Activated CD4-positive, alpha-beta T cell treated with anti-CD3 and anti-CD28 coated beads, Interleukin-2, amount 50 U/mL, for 16 hours (primary cell): Measurements from ENCODE around the gene CAPZA2.

Experiments
- DNase-seq: peaks from one replicate; pipeline ENCODE4 v3.0.0-alpha.2; 2020

Gene CAPZA2

DNA sequence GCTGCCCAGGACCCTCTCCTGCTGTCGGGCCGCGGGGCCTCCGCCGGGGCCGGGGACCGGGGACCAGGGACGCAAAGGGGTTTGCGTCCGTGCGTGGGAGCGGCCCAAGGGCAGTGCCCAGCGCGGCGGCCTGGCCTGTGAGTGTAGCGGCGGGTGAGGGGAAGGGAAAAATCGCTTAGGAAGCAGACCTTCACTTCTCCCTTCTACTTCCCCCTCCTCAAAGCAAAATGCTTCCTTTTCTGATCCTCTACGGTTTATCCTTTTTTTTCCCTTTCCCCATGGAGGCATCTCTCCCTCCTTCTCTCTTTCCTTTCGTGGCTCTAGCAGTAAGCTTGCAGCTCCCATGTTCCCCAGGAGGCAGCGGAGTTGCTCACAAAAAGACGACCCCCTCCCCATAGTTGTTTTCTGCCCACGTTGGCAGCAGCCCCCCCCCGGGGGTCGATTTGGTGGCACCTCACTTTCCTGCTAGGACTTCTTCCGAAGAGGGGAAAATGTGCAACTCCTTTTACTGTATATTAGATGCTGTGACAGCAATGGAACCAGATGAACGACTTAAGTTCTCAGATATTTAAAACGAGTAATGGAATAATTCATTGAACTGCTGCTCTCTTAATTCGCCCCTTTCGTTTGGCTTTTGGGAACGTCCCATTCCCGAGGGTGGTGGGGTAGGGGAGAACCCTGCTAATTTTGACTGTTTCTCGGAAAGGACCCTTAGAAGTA is 724 bp downstream of the CAPZA2 start:
- DNase-seq, result no peak

DNA sequence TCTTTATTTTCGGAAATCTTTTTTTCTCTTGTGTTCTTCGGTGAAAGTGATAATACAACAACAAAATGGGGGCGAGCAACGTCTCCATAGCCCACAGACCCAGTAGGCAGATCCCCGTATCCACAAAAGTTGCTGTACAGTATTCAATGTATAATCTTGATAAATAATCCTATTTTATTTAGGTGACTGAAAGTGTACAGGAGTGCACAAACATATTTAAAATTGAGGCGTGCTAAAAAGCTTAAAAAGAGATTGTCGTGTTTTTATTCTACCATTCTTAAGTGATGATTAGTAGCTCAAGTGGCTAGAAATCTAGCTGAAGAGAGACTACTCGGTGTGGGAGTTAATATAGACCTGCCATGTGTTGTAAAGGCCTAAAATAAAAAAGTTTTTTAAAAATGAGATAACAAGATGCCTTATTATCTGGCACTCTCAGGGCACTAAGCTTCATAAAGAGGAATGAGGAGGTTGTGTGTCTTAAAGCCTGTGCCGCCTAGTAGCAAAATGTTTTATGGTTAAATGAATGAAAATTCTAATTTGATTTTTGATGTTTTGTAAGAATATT is 1.6 kb downstream of the CAPZA2 start:
- DNase-seq, result no peak

DNA sequence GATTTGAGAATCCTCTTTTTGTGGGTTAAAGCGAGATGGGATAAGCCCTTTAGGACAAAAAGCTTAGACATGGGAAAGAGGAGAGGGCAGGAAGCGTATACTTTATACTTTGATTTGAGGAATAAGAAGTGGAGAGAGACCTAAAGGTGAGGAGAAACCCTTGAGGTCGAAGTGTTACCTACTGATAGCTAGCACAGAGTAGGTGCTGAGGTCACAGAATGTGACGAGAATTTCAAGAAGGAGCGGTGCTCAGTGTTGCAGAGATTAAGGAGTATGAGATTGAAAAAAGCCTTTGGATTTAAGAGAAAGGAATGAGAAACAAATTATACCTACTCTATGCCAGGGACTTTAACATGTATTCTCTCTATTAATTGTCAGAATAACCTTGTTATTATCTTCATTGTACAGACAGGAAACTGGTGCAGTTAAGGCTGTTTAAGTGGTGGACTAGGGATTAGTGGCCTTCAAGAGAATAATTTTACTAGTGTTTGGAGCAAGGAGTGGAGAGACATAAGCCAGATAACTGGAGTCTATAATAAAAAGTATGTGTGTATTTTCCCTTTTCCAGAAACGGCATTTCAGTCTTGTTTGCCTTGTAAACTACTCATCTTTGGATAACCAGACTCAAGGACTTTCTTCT is 8.8 kb downstream of the CAPZA2 start:
- no peak for DNase-seq

DNA sequence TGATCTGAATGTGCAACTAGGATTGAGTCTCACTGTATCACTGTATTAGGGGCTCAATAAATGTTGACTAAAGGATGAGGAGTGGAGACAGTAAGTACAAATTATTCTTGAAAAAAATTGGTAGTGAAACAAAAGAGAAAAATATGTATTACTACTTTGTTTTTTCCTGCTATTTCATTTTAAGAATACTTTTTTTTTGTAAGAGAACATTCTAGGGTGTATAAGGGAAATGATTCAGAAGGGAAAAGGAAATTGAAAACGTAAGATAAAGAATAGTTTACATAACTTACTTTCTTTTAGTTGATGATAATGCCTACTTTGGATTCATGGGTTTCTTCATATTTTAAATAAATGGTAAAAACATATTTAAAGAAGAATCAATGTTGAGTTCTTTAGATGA is 9.6 kb downstream of the CAPZA2 start:
- no peak for DNase-seq

DNA sequence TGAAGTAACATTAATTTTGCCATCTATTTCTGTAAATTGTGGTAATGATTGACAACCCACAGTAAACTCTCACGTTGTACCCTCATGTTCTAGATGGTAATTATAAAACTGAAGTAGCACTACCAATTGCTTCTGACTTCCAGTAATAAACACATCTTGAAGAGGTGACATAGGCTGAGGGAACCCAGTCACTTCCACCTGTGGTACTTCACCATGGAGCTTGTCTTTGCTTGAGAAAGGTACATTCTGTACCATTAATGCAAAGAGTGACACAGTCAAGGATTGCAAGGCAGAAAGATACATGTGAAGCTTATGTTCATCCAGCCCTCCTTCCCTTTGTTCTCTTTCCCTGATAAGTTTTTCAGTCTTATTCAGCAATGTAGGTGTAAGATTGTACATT is 11.2 kb downstream of the CAPZA2 start:
- DNase-seq, result no peak

DNA sequence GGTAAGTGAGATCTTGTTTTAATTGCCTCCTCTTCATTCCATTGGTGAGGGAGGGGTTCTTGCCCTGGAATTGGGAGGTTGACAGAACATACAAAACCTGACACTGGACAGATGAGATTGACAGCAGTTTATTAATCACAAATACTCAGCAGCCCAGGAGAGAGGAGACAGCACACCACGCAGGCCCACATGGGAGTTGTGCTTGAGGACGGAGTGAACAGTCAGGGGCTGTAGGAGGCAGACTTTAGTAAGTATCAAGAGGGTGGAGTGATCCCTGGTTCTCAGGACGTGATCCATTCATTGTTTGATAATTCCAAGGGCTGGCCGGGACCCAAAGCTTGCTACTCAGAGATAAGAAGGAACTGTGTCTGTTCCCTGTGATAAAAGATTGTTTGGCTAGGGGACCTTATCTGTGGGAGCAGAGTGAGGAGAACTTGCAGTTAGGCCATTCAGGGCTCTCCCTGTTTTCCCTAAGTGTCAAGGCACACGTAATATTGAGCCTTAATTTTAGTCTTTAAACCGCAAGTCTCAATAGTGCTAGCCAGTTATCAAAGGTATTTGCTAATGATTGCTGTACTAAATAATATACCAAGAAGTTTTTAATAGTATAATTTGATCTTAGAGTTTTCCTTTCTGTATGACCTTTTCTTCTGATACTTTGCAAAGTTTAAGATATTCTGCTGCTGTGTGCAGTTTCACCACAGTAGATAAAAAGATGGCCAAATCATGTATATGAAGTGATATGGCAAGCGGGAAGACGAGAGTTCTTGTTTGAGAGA is 14.5 kb downstream of the CAPZA2 start:
- no peak for DNase-seq

DNA sequence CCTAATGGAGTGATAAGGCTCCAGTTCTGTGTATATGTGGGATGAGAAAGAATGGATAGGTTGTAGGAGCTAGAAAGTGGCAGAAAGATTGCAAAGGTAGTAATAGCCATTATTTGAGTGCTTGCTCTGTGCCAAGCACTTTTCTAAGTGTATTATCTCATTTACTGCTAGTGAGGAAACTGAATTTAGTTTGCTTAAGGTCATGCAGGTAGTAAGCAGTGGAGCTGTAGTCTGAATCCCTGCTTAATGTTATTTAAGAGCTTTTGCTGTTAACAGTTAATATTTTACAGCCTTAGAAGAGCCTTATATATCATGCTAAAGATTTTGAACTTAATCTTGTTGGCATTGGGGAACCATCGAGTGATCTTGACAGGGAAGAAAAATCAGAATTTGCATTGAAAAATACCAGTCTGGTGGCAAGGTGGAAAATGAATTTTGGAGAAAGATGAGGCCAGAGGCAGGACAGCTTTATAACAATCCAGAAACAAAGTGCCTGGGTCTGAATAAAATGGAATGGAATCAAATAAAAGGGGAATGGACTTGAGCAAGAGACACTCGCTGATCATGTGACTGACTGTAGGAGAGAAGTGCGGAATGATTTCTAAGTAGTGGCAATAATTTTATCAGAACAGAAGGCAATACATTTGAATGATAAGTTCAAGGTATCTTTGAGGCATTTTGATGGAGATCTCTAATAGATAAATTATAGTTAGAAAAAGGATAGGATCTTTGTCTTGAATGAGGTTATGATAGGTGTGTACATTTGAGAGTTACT is 15.2 kb downstream of the CAPZA2 start:
- no peak for DNase-seq

DNA sequence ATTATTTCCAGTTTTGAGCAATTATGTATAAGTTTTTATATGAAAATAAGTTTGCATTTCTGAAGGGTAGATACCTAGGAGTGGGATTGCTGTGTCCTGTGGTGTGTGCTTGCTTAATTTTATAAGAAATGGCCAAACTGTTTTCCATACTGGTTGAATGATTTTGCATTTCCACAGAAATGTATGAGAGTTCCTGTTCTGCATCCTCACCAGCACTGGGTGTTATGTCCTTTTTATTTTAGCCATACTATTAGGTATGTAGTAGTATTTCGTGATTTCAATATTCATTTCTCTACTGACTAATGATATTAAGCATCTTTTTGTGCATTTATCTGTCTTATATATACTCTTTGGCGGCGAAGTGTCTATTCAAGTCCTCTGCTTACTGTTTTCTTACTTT is 22.3 kb downstream of the CAPZA2 start:
- DNase-seq, result no peak

DNA sequence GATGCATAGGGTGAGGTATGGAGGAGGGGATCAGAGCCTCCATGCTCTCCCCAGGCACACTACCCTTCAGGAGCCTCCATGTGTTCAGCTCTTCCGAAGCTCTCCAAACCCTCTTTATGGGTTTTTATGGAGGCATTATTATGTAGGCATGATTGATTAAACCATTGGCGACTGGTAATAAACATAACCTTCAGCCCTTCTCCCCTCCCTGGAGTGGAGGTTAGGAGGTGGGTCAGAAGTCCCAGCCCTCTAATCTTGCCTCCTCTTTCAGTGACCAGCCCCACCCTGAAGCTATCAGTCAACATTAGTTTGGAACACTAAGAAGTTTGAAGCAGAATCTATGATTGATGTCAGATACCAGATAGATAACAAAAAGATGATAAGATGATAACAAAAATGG is 23.3 kb downstream of the CAPZA2 start:
- no peak for DNase-seq

DNA sequence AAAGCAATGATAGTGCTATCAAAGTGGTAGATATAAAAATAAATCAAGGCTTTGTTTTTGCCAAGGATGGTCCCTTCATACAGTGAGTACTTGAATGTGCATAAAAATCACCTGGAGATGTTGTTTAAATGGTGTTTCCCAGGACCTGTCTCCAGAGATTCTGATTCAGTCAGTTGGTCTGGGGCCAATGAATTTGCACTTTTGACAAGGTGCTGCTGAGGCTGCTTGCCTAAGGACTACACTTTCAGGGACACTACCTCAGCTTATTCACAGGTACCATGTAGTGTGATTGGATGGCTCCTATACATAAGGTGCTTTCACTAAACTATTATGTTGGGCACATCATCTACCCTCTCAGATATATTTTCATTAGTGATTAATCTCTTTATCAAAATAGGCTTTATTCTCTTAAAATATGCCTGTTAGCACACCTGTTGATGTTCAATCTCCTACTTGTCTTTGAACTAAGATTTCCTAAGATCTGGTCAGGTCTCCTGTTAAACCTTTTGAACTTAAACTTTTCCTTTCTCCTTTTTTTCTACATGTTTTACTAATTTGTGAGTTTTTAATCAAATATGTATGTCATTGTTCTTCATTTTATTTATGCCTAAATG is 24.3 kb downstream of the CAPZA2 start:
- no peak for DNase-seq

DNA sequence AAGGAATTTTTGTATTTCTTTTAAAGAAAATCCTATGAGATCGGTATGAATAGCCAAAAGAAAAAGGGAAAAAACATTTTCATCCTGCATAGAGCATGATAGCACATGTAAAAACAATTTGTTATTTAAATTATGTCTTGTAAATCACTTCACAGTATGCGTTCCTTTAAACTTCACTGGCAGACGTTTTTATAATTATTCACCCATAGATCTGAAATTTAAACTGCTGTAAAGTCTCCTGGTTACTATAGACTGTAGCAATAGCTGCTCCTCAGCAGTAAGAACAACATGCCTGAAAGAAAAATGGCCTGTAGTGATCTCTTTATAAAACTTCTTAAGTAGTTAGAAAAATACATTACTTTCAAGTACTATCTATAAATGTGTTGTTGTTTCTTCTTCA is 26.5 kb downstream of the CAPZA2 start:
- no peak for DNase-seq

DNA sequence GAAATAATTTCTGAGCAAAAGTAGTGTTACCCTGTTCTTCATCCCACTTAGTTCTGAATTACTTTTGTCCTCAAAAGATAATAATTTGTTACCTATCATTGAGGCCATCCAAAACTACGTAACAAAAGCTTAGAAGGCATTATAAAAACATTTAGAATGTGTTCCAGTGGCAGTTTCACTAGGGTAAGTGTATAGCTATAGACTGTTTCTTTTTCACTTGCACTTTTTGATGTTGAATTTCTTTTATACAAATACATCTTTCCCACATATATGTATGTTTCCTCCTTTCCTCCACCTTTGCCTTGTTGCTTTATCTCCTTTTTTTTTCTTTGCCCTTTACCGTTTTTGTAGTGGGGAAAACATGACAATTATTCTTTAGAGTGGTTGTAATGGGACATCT is 33.5 kb downstream of the CAPZA2 start:
- DNase-seq, result no peak

DNA sequence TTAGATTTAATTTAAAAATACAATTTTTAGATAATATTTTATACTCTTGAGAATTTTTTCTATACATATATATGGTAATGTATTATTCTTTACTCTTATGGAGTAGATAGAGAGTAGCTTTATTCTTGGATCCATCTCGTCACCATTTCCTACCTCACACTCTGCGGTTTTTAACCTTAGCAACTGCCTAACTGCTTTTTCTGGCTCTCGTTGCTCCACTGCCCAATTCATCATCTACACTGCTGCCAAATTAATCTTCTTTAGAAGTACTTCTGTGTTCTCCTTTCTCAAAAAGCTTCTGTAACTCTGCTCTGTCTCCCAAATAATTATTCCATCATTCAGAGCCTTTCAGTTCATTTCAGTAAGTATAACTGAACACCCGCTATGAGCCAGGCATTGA is 35.3 kb downstream of the CAPZA2 start:
- DNase-seq, result no peak

DNA sequence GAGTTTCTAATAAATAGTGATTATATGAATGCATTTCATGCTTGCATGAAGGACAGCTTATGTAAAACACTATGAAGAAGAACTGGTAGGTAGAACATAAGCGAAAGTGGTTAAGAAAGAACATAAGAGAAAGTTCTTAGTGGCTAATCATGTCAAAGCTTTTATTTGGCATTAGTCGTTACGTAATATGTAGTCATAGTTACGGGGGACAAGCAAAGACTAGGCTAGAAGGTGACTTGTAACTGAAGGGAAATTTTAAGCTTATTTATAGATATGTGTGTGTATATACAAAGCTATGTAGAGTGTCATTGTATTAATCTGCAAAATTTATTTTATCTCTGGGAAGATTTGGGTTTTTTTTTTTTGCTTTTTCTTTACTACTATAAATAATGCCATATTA is 36.9 kb downstream of the CAPZA2 start:
- DNase-seq, result no peak

DNA sequence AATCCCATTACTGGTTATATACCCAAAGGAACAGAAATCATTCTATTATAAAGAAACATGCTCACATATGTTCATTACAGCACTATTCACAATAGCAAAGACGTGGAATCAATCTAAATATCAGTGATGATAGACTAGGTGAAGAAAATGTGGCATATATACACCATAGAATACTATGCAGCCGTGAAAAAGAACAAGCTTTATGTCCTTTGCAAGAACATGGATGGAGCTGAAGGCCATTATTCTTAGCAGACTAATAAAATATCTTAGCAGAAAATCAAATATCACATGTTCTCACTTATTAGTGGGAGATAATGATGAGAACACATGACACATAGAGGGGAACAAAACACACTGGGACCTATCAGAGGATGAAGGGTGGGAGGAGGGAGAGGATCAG is 38.8 kb downstream of the CAPZA2 start:
- DNase-seq, result no peak

DNA sequence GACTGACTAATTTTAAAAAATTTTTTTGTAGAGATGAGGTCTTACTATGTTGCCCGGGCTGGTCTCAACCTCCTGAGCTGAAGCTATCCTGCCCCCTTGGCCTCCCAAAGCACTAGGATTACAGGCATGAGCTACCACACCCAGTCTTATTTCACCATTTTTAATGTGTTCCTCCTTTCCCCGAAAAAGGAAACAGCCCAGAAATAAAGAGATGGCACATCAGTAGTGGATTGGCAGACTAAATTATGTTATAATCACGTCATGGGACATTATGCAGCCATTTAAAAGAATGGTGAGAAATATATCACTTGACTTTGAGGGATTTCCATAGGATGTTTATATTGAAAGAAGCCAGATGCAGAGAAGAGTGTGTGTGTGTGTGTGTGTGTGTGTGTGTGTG is 40.5 kb downstream of the CAPZA2 start:
- DNase-seq, result no peak

DNA sequence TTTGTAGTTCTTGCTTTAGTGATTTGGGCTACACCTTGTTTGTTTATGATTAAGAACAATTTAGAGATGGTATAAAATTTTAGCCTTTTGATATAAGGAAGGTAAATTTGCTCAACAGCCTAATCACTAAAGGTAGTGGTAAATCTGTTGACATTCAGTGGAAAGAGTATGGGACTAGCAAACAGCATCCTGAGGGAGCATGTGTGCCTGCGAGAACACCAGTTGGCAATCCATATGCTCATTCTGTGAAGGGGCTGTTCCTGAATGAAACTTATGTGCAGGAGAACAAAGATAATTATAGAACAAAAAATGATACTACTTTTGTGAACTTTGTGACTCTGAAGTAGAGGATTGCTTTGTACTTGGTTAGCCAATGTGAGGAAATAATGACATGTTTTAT is 44.0 kb downstream of the CAPZA2 start:
- no peak for DNase-seq

DNA sequence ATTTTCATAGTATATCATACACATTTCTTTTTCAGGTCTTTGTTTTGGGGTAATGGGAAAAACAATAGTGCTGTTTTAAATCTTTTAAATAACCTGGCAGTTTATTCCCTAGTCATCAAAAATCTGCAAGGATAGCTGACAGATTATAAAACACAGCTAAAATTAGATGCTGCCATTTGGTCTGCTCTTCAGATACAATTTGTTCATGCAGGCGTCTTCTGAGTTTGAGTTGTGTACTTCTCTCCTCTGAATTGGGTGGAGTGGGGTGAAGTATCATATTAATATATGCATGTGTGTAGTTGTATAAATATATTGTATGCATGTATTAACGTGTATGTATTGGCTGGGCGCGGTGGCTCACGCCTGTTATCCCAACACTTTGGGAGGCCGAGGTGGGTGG is 48.0 kb downstream of the CAPZA2 start:
- DNase-seq, result no peak

DNA sequence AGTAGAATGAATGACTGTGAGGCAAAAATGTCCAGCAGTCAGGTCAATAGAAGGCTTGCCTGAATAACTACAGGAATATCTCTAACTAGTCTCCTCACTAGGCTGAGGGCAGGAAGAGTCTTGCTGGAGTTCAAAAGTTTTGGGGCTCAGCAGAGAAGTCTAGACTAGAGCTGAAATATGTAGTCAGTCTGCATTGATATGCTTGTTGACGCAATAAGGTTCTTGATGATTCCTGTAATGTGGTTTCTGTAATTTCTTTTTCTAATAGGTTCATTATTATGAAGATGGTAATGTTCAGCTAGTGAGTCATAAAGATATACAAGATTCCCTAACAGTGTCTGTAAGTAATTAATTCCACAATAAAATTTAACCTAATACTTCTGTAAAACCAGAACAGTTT is 49.4 kb downstream of the CAPZA2 start:
- no peak for DNase-seq

DNA sequence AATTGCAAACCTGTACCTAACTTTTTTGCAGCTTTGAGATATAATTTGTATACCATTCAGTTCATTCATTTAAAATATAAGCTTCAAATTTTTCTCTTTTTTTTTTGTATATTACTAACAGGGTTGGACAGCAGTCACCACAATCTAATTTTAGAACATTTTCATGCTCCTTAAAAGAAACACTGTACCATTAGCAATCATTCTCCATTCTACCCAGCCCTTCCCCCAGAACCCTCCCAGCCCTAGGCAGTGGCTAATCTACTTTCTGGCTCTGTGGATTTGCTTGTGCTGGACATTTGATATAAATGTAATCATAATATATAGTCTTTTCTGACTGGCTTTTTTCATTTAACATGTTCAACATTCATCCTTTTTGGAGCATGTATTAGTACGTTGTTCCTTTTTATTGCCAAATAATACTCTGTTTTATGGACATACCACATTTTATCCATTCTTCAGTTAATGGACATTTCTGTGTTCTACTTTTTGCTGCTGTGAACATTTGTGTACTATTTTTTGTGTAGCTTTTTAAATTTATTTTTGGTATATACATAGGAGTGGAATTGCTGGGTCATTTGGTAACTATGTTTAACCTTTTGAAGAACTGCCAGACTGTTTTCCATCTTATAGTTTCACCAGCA is 50.0 kb downstream of the CAPZA2 start:
- no peak for DNase-seq

DNA sequence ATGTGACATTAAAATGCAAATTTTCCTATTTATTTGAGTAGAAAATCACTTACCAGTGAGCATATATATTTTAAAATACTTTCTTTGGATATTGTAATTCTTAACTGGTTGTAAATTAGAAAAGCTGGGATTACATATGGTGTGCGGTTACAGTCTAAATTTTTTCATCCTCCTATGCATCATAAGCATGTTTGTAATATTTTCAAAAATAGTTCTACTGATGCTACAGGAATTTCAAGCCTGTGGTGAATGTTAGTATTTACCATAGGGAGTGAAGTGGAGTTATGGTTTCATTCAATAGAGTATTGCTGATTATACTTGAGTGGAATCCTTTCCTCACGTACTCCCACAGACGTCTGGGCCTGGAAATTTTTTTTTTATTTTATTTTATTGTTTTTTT is 56.3 kb downstream of the CAPZA2 start:
- DNase-seq, result no peak

DNA sequence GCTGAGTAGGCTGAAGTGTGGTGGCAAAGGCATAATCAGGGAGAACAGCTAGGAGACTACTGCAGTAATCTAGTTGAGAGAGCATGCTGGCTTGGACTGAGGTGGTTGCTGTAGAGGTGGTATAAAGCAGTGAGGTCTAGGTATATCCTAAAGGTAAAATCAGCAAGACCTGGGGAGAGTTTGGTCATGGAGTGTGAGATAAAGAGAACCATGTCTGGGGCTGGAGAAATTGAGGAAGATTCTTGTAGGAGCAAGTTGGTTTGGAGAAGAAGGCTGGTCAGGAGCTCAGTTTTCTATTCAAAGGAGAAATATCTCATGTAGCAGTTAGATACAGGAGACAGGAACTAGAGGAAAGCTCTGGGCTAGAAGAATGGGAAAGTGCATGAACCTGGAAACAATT is 58.0 kb downstream of the CAPZA2 start:
- DNase-seq, result no peak
